HuH-7 (cell line): ENCODE results near the gene PLA2G6.

Experiments used
- DNase-seq: peaks from one replicate; pipeline ENCODE4 v3.0.0; 2011; ENCODE audit warnings: low spot score

PLA2G6 gene

GRCh38 chr22:38070250-38070921 lies 111.2 kb downstream of the PLA2G6 start:
- no peak for DNase-seq

GRCh38 chr22:38069372-38070249 lies 112.0 kb downstream of the PLA2G6 start:
- DNase-seq, result no peak

GRCh38 chr22:38068641-38069371 lies 112.8 kb downstream of the PLA2G6 start:
- DNase-seq, result no peak

GRCh38 chr22:38067761-38068360 lies 113.8 kb downstream of the PLA2G6 start:
- no peak for DNase-seq

GRCh38 chr22:38067028-38067415 lies 114.6 kb downstream of the PLA2G6 start:
- no peak for DNase-seq

- no peak for DNase-seq
Observed at GRCh38 chr22:38066381-38067027, 115.1 kb downstream of the PLA2G6 start.

- no peak for DNase-seq
Observed at GRCh38 chr22:38065539-38065938, 116.1 kb downstream of the PLA2G6 start.

GRCh38 chr22:38062791-38063190 lies 118.8 kb downstream of the PLA2G6 start:
- no peak for DNase-seq
